OCI-LY1 (cell line): Measurements from ENCODE around the gene ALPI.

ENCODE experiments used
- EZH2 ChIP-seq: fragments of 200-600 bp; sonication (generic), shearing (Covaris generic); IDR thresholded peaks from 2 replicates; pipeline ENCODE4 v1.8.0; 2017; ENCODE audit warnings: borderline replicate concordance, mixed run types, mild to moderate bottlenecking, antibody characterized with exemption, low read length, moderate library complexity, mixed read lengths
- TF ChIP-seq, protein P1 (sequence below): fragments of 200-600 bp; sonication (generic), shearing (Covaris generic); IDR thresholded peaks from 2 replicates; pipeline ENCODE4 v1.5.1; 2017; ENCODE audit warnings: mild to moderate bottlenecking, antibody characterized with exemption, low read length, moderate library complexity, mixed read lengths

GRCh38 chr2:232421189-232421785 lies 34.7 kb upstream of the ALPI start:
- TF ChIP-seq, protein P1, sequence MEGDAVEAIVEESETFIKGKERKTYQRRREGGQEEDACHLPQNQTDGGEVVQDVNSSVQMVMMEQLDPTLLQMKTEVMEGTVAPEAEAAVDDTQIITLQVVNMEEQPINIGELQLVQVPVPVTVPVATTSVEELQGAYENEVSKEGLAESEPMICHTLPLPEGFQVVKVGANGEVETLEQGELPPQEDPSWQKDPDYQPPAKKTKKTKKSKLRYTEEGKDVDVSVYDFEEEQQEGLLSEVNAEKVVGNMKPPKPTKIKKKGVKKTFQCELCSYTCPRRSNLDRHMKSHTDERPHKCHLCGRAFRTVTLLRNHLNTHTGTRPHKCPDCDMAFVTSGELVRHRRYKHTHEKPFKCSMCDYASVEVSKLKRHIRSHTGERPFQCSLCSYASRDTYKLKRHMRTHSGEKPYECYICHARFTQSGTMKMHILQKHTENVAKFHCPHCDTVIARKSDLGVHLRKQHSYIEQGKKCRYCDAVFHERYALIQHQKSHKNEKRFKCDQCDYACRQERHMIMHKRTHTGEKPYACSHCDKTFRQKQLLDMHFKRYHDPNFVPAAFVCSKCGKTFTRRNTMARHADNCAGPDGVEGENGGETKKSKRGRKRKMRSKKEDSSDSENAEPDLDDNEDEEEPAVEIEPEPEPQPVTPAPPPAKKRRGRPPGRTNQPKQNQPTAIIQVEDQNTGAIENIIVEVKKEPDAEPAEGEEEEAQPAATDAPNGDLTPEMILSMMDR, result no peak
- no peak for TF ChIP-seq EZH2
